ENCODE data around the gene ELF4. TPM values are rescaled to one million over a fixed set of nuclear protein-coding genes. Genes with fewer than 3 reads are reported as not detected.

ELF4 gene
- total RNA-seq, 1 experiment from 2014 or later: 19.2 TPM

DNA sequence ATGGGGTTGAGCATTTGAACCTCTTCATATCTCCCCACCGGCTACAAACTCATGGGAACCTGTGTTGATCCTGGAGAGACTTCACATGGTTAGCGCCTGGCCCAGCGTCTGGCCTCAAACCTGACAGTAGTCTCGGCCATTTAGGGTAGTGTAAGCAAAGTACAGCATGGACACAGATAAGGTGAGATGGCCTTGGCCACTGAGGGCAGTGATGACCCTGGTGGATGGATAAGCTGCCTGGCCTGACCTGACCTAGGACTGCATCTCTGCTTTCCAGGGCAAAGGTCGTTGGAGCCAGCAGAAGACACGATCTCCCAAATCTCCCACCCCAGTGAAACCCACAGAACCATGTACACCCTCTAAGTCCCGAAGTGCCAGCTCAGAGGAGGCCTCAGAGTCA, 76.1 kb downstream of the ELF4 start:
- ChIA-PET CTCF (no interaction called here), RAD21 (ENCODE audit: low non-redundant PET in 1 of 2, low total read pairs in 2 of 2, uncharacterized antibody in 2 of 2, unreplicated experiment in 2 of 2) (no interaction called here), POLR2A (no interaction called here)
- ATAC-seq (no peak), DNase-seq (ENCODE audit: low read depth, low spot score) (no peak)
- H3K9me2 ChIP-seq (ENCODE audit: insufficient read depth): no peaks in the 10 kb centered on the region
- no peak overlapping the region for H3K4me3 ChIP-seq (replicated peaks in 1 of 2; ENCODE audit: low read depth in 1 of 2, low read length in 2 of 2)
- H3K9ac ChIP-seq (ENCODE audit: low read length): no peak overlapping the region
- H2AFZ ChIP-seq (ENCODE audit: low read depth, low read length, poor library complexity, severe bottlenecking): no peak overlapping the region
- TF ChIP-seq ELF1 (IDR thresholded peaks at IDR 0.05; ENCODE audit: borderline replicate concordance, low read depth) (no peak), EGR1 (IDR thresholded peaks at IDR 0.05; ENCODE audit: low read depth) (no peak), SIN3A (IDR thresholded peaks at IDR 0.05; ENCODE audit: low read depth) (no peak), SP1 (IDR thresholded peaks at IDR 0.05; ENCODE audit: low read depth) (no peak), POLR2AphosphoS5 (IDR thresholded peaks at IDR 0.05; ENCODE audit: low read depth, low read length) (no peak), CBX3 (IDR thresholded peaks at IDR 0.05; ENCODE audit: low read depth) (no peak), EZH2phosphoT487 (IDR thresholded peaks at IDR 0.05; ENCODE audit: borderline replicate concordance) (no peak), RAD21 (IDR thresholded peaks at IDR 0.05; ENCODE audit: low read depth) (no peak), ZFX (IDR thresholded peaks at IDR 0.05) (no peak)
- TF ChIP-seq, protein P1, sequence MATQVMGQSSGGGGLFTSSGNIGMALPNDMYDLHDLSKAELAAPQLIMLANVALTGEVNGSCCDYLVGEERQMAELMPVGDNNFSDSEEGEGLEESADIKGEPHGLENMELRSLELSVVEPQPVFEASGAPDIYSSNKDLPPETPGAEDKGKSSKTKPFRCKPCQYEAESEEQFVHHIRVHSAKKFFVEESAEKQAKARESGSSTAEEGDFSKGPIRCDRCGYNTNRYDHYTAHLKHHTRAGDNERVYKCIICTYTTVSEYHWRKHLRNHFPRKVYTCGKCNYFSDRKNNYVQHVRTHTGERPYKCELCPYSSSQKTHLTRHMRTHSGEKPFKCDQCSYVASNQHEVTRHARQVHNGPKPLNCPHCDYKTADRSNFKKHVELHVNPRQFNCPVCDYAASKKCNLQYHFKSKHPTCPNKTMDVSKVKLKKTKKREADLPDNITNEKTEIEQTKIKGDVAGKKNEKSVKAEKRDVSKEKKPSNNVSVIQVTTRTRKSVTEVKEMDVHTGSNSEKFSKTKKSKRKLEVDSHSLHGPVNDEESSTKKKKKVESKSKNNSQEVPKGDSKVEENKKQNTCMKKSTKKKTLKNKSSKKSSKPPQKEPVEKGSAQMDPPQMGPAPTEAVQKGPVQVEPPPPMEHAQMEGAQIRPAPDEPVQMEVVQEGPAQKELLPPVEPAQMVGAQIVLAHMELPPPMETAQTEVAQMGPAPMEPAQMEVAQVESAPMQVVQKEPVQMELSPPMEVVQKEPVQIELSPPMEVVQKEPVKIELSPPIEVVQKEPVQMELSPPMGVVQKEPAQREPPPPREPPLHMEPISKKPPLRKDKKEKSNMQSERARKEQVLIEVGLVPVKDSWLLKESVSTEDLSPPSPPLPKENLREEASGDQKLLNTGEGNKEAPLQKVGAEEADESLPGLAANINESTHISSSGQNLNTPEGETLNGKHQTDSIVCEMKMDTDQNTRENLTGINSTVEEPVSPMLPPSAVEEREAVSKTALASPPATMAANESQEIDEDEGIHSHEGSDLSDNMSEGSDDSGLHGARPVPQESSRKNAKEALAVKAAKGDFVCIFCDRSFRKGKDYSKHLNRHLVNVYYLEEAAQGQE (IDR thresholded peaks at IDR 0.05; ENCODE audit: low read depth): no peak
- intact Hi-C loops (cut with micrococcal nuclease): no loop called here
- H3K36me3 ChIP-seq (ENCODE audit: control insufficient read depth in 1 of 2, insufficient read depth in 2 of 2, low read length in 2 of 2): peaks cover 0 to 19% of the 10 kb centered on the region in 2 experiments; a peak in 2 of 4 replicates
- H4K20me1 ChIP-seq (ENCODE audit: insufficient read depth): no peaks in the 10 kb centered on the region
- H3K4me1 ChIP-seq (ENCODE audit: control insufficient read depth in 1 of 2, insufficient read depth in 2 of 2, low read length in 2 of 2): no peaks in the 10 kb centered on the region
- no peaks in the 10 kb centered on the region for H3K9me3 ChIP-seq (ENCODE audit: control insufficient read depth in 1 of 2, insufficient read depth in 1 of 2, low read depth in 1 of 2, low read length in 2 of 2)
- H3K4me2 ChIP-seq (ENCODE audit: low read length): no peak overlapping the region
- BruUV-seq (replicated peaks): no TSS peak
- H3K79me2 ChIP-seq (ENCODE audit: insufficient read depth, low read length): no peaks in the 10 kb centered on the region
- H3K27ac ChIP-seq (ENCODE audit: low read depth, low read length): no peak overlapping the region
- no peaks in the 10 kb centered on the region for H3K27me3 ChIP-seq (ENCODE audit: insufficient read depth, low read length)
